Measurements from ENCODE around the gene FAM184B.

Gene FAM184B

DNA sequence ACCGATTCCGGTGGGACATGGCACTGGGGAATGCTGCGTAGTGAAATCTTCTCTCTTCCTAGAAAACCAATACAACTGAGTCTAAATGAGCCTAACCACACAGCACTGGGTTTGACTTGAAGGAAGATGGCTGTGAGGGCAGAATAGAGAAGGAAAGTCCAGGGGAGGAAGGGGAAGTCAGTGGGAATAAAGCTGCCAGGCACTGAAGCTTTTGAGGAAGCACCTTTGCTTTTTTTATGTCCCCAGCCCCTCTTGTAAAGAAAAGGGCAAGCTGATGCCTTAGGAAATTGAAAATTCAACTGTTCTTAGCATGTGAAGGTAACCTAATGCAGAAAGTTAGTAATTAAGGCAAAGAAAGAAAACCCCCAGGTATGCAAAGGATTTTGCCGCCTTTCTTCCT lies 146.4 kb downstream of the FAM184B start:
- no peak for DNase-seq (ENCODE audit: low spot score)

DNA sequence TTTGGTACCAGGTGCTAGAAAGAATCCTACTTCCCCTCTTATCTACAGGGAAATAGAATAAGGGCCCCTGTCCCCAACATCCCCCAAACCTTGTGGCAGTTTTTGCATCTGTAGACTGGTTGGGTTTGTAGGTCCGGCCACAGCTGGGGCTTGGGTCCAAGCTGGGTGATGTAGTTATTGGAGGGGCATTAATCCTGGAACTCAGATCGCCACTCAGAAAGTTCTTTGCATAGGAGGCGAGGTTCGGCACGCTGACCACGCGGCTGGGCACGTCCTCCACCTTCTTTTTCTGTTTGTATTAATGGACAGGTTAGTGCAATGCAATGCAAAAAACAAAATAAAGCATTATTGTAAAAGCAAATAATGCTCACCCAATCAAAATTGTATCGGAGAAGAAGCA lies 147.8 kb downstream of the FAM184B start:
- no peak for DNase-seq (ENCODE audit: low spot score)

DNA sequence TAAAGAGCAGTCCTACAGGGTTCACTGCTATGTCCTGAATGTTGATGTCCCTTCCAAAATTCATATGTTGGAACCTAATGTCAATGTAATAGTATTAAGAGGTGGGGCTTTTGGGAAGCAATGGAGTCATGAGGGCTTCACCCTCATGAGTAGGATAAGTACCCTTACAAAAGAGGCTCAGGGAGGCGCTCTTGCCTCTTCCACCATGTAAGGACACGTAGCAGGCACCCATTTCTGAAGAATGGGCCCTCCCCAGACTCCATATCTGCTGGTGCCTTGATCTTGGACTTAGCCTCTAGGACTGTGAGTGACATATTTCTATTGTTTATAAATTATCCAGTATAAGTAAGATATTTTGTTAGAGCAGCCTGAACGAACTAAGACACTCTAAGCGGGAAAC lies 151.2 kb downstream of the FAM184B start:
- no peak for DNase-seq (ENCODE audit: low spot score)

DNA sequence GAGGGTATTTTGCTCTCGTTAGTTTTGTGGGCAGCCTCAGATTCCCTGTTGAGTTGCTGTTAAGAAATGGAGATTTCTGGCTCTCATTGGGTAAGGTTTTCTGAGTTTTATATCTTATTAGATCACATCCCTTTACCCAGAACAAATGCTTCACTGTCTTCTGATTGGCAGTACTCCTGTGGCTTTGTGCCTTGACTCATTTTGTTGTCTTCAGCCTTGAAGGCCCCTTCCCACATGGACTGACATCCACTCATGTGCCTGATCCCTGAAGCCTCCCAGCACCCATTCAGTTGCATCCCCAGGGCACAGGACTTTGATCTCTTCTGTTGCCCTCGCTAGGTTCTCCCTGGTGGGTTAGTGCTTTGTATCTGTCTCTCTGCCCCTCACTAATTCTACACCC lies 156.6 kb downstream of the FAM184B start:
- DNase-seq (ENCODE audit: low spot score): no peak

DNA sequence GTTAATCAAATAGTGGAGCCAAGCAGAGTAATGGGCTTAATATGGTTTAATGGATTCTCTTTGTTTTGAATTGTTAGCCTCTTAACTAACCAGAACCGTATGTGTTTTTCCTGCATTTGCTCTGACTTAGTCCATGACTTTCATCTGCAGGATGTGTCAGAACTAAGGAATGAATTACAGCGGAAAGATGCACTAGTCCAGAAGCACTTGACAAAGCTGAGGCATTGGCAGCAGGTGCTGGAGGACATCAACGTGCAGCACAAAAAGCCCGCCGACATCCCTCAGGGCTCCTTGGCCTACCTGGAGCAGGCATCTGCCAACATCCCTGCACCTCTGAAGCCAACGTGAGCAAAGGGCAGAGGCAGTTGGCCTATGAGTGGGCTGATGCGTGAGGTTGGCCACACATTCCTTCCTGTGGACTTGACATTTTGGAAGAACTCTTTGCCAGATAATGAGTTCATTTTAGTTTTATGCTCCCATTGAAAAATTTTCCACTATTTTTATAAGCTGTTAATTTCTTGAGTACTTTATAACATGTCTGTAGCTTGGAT lies 157.9 kb downstream of the FAM184B start:
- DNase-seq (ENCODE audit: low spot score): no peak

DNA sequence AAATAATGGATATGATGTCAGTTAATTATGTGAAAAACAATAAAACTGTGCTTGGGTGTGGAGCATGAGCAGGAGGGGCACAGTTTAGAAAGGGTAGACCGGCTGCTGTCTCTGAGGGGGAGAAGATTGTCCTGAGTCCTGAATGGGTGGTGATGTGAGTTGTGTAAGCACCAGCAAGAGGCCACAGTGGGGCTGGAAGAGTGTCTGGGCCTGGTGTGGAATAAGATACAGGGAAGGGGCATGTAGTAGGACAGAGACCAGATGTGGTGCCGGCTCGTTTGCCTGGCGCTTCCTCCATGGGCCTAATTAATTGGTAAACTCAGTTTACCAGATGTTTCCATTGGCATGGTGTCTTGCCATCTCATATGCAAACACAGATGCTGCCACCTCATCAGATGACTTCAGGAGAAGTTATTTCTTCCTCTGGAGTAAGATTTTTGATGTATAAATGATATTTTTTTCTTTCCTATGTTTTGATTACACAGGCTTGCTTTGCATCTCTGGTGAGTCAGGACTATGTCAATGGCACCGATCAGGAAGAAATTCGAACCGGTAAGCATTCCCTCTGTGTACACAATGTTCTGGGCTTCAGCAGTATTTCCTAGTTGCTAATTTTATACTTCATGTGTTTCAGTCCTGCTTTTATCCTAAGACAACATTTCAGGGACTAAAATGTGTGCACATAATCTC lies 161.9 kb downstream of the FAM184B start:
- DNase-seq (ENCODE audit: low spot score): no peak

DNA sequence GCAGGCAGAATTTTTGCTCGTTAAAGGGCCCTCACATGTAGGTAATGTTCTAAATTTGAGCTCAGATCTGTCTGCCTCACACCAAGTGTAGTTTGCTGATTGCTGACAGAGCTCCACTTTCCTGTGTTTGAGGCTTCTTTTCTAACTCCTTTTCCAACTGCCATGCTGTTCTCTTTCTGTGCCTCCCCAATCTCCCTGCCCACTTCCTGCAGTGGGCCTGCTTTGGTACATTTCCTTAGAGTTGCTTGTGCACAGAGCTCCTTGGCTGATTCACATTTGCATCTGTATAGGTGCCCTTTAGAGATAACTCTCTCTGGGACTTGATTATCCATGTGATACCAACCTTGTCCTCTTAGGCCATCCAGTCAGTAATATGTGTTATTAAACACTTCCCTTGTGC lies 162.5 kb downstream of the FAM184B start:
- DNase-seq (ENCODE audit: low spot score): no peak

DNA sequence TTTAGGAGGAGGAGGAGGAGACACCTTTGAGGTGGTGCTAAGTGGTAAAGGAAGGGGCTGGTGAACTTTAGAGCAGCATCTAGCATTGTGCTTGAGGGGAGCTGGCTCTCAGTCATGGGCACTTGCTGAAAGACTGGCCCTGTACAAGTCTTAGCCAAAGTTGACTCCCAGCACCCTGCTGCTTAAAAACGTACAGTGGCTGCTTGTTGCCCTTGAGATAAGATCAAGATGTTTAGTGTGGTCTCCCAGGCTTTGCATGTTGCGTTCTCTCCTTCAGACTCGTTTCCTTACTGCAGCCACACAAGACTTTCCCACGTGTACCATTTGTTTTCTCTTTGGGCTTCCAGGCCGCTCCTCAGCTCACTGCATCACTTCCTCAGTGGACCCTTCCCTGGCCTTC lies 165.1 kb downstream of the FAM184B start:
- no peak for DNase-seq (ENCODE audit: low spot score)

DNA sequence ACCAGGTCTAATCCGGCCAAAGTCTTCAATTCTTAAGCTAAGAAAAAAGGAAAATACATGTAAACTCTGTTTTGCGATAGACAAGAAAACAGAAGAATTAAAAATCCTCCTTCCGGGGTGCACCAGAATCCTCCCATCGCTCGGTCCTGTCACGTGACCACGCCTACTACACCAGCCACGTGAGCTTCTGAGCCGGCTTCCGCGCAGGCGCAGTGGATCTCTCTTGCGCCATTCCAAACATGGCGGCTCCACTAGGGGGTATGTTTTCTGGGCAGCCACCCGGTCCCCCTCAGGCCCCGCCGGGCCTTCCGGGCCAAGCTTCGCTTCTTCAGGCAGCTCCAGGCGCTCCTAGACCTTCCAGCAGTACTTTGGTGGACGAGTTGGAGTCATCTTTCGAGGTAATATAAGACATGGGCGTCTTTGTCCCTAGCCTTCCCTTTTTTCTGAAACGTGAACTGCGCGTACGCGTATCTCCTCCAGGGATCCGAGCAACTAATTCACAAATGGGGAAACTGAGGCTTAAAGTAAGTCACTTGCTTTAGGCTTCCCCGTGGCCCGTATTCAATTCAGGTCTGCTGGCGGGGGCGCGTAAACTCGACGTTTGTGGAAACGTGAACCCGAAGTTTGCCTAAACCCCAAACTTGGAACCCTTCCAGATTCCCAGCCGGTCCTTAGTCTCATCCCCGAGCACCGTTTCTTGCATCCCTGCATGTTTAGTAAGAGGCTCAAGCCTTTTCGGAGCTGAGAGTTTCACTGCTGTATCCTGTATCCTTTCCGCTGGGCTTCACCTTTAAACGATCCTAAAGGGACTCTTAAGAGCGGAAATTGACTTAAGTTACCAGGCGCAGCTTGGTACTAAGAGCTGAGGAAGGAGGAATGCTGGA lies 166.8 kb downstream of the FAM184B start, which contains the start of gene MED28:
MED28 (plus strand) TSS at position 226 of the 884 bp plus-strand sequence; CDS start at position 240, 14 bp downstream.
- peak; percentile 98 for DNase-seq (ENCODE audit: low spot score)

DNA sequence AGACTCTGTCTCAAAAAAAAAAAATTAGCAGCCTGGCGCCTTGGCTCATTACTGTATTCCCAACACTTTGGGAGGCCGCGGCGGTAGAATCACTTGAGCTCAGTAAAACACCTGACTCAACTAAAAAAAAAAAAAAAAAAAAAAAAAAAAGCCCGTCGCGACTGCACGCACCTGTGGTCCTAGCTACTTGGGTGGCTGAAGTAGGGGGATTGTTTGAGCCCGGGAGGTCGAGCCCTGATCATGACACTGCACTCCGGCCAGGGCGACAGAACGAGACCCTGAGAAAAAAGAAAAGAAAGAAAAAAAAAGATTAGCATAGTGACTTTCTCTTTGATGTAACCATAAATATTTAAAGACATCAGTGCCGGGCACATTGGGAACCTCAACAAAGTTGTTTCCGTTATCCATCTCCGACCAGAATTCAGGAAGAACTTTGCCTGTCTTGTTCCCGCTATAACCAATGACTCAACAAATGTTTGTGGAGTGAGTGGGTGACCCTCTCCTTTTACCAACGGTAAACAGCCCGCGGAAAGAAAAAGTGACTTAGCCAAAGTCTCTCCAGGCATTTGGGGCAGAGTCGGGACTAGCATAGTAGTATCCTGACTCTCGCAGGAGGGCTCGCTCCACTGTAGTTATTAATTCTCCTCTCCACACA lies 167.5 kb downstream of the FAM184B start:
- no peak for DNase-seq (ENCODE audit: low spot score)

DNA sequence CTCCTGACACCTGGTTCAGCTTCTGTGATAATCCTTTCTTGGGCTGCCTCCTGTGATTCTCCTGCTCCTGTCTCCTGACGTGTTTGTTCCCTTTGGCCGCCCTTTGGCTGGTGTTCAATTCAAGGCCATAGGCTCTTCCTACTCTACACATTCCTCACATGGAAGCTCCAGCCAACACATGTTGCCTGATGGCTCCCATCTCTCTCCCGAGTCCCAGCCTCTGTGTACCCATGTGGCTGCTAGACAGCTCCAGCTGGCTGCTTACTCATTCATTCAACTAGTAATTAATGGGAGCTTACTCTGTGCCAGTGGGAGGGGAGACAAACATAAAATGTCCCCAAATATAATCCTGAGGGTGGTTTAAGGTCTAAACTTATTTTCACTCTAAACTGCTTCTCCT lies 176.2 kb downstream of the FAM184B start:
- DNase-seq (ENCODE audit: low spot score): no peak

DNA sequence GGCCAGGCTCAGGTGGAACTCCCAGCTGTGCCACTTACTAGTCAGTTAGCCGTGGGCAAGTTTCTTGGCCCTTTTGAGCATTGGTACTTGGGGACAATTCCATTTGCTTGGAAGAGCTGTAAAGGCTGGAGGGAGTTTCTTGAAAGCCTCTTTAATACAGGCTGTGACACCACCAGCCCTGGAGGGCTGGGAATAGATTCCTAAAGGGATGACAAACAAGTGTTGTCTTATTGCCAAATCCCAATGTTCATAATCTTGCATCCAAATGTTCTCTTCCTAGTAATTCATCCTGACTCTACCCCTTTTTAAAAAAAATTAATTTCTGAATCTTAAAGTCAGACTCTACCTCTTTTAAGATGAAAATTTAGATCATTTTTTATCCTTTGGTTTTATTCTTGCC lies 181.6 kb downstream of the FAM184B start:
- no peak for DNase-seq (ENCODE audit: low spot score)

DNA sequence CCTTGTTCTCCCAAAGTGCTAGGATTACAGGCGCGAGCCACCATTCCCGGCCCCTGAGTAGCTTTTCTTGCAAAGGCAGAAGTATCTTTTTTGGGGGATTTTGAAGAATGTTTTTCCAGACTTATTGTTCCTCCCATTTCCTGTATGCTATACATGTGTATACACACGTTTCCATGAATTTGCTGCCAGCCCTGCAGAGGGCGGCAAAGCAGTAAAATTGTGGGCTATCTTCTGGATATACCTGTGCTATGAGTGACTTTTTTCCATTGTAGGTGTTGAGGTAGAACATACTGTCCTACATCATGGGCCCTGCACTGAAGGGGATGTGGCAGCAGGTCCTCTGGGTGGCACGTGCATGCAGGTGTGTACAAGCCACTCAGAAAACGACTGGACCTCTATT lies 183.9 kb downstream of the FAM184B start:
- DNase-seq (ENCODE audit: low spot score): peak; percentile 43

DNA sequence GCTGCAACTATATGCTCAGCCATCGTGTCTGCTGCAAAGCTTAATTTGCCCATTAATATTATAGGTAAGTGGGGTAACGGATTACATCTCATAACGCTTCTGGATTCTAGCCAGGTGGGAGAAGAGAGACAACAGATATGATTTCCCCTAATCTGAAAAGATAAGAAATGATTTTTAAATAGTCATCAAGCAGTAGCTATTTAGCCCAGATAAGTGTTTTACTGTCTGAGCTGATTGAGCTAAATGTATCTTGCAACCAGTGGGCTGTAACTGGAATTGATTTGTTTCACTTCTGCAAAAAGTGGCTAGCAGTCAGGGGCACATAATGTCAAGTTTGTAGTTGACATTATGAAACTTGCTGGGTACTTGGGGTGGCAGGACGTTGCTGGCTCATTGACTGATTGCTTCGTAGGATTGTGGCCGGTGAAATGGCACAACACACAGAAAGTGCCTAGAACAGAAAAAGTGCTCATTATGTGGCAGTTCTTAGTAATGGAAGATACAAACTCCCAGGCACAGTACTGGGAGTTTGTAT lies 185.9 kb downstream of the FAM184B start:
- no peak for DNase-seq (ENCODE audit: low spot score)

DNA sequence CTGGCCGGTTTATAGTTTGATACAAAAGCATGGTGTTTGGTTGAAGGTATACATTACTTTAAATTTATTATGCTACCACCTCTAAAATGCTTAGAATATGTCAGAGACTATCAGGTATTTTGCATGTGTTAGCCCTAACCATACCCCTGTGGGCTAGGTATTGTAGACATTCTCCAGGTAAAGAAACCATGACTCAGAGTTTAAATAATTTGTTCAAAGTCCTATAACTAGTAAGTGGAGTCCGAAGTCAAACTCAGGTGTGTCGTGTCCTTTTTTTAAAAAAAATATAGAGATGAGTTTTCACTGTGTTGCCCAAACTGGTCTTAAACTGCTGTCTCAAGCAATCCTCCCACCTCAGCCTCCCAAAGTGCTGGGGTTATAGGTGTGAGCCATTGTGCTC lies 192.1 kb downstream of the FAM184B start:
- no peak for DNase-seq (ENCODE audit: low spot score)

DNA sequence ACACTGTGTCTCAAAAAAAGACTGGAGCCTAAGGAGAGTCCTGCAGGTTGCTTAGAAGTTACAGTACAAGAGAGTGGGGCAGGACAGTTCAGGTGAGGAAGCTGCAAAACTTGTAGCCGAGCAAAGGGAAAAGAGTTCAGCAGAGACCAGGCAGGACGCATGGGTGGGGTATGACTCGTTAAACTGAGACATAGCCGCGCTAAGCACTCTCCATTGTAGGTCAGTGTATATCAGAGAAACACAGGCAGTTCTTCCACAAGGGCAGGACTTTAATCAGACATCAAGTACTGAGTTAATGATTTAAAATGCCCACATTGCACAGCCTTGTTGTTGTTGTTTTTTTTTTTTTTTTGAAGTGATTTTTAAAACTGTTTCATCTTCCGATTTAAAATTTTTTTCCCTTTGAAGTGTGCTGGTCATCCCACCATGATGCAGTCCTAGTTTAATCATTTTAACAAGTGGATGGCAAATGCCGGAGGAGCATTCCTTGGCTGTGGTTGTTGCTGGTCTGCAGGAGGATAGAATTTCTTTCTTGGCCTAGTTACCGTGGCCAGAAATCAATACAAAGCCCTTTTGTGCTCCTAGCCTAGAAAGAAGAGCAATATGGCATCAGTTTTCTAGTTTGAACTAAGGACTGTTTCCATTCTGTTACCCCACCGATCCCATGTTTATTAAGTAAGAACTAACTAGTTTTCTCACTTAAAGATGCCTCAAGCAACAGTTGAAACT lies 194.2 kb downstream of the FAM184B start:
- DNase-seq (ENCODE audit: low spot score): no peak

DNA sequence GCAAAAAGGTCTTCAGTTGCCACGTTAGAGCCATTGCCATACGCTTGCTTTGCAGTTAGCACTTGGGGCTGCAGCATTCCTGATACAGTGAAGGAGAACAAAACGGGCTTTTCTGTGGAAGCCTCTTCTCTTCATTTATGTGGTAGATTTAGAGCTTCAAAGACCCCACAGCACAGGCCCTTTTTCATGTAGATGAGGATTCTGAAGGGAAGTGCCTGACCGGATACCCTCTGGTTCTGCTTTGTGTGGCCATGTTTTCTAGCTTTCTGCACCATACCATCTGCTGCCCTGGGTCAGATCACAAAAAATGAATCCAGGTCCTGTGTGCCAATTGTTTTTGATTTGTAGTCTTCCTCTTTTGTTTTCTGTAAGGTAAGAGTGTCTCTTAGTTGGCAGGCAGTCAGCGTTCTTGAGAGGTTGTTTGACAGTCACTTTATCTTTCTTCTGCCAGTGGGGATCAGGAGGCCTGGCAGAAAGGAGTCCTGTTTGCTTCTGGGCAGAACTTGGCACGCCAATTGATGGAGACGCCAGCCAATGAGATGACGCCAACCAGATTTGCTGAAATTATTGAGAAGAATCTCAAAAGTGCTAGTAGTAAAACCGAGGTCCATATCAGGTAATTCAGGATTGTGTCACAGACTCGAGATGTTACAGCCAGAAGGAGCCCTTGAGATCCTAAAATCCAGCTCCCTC lies 196.8 kb downstream of the FAM184B start:
- no peak for DNase-seq (ENCODE audit: low spot score)

DNA sequence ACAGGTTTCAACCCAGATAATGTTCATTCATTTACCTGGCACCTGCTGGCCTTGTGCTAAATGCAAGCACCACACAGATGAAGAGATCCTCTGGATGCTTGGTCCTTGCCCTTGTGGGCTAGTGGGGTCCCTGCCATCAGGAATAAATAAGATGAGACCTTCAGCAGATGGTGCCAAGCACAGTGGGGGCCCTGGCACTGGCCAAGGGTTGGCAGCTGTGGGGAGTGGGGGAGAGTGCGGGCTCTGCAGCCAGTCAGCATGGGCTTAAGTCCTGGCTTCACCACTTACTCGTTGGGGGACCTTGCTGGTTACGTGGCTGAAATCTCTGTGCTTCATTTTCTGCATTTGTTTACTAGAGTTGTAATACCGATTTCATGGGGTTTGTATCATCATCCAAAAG lies 197.5 kb downstream of the FAM184B start:
- no peak for DNase-seq (ENCODE audit: low spot score)

DNA sequence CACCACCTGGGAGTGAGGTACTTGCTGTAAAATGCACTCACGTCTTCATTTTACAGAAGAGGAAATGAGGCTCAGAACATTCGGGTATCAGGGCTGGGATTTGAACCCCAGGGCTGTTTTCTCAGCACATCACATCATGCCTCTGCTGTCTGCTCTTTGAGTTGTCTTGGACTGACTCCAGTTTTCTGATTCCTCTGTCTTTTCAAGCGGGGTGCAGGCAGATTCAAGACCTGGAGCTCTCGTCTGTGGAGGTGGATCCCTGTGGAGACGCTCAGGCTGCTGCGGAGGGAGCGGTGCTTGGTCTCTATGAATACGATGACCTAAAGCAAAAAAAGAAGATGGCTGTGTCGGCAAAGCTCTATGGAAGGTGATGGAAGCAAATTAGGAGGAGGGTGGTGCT lies 198.1 kb downstream of the FAM184B start:
- no peak for DNase-seq (ENCODE audit: low spot score)

DNA sequence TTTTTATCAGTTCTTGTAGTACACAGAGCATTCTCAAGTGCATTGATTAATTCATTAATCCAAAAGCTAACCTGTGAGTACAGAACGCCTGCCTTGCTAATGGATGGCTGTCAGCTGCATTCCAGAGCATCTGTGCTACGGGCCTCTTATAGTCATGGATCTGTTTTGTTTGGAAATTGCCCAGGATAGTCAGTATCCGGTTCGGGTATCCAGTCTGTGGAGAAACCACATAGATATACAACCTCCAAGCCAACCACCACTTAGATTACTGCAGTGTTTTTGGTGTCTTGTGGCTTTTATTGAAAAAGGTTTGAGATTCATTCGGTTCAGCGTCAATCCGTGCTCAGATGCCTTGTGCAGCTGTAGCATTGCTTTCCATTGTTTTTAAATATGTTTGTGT lies 200.5 kb downstream of the FAM184B start:
- DNase-seq (ENCODE audit: low spot score): no peak
